ENCODE results near the gene CCL1. TPM values are rescaled to one million over a fixed set of nuclear protein-coding genes. Genes with fewer than 3 reads are reported as not detected.

The CCL1 gene
- total RNA-seq, 1 donor from 2014 or later = not detected

- H3K4me1 Mint-ChIP-seq (ENCODE audit: low read depth, unreplicated experiment) = no peaks in the 10 kb centered on the region
- DNase-seq (ENCODE audit: low read depth) (no peak), FAIRE-seq (no peak)
- no peaks in the 10 kb centered on the region for H3K9me3 Mint-ChIP-seq (ENCODE audit: unreplicated experiment)
- no peaks in the 10 kb centered on the region for H3K36me3 ChIP-seq (ENCODE audit: insufficient read depth, low read length)
- no peak overlapping the region for H3K4me2 ChIP-seq (ENCODE audit: low read length)
- no peaks in the 10 kb centered on the region for H3K36me3 Mint-ChIP-seq (ENCODE audit: low read depth, unreplicated experiment)
- no peak overlapping the region for H3K9ac ChIP-seq (ENCODE audit: low read length)
- no peaks in the 10 kb centered on the region for H4K20me1 ChIP-seq (ENCODE audit: insufficient read depth, low read length)
- no peaks in the 10 kb centered on the region for H3K4me1 ChIP-seq (ENCODE audit: insufficient read depth, low read length)
- H3K4me3 ChIP-seq (ENCODE audit: insufficient read depth, low read depth, low read length) = no peak overlapping the region
- TF ChIP-seq EZH2 (IDR thresholded peaks at IDR 0.05; ENCODE audit: insufficient read depth, low read length) (no peak), CTCF (IDR thresholded peaks at IDR 0.05; ENCODE audit: insufficient read depth, low read depth, low read length) (no peak)
- H3K27me3 ChIP-seq (ENCODE audit: insufficient read depth, low read length) = peaks cover 6% of the 10 kb centered on the region
- H3K79me2 ChIP-seq (ENCODE audit: insufficient read depth, low read length) = no peaks in the 10 kb centered on the region
- no peaks in the 10 kb centered on the region for H3K9me3 ChIP-seq (ENCODE audit: insufficient read depth, low read depth, low read length)
- H3K27me3 Mint-ChIP-seq (ENCODE audit: low read depth, unreplicated experiment) = peaks cover 17% of the 10 kb centered on the region
- no peak overlapping the region for H2AFZ ChIP-seq (ENCODE audit: low read depth, low read length)
- H3K27ac Mint-ChIP-seq (ENCODE audit: unreplicated experiment) = no peak overlapping the region
- H3K27ac ChIP-seq (ENCODE audit: low read depth, low read length) = no peak overlapping the region
- H3K4me3 Mint-ChIP-seq (ENCODE audit: unreplicated experiment) = no peak overlapping the region
These were observed 49.9 kb downstream of the CCL1 start for GRCh38 chr17:34313164-34313563.

- Histone ChIP-seq H3K4me2 (ENCODE audit: low read length) (no peak overlapping the region), H3K4me3 (ENCODE audit: insufficient read depth, low read depth, low read length) (no peak overlapping the region), H3K4me1 (ENCODE audit: insufficient read depth, low read length) (no peaks in the 10 kb centered on the region), H3K79me2 (ENCODE audit: insufficient read depth, low read length) (no peaks in the 10 kb centered on the region), H3K27me3 (ENCODE audit: insufficient read depth, low read length) (peaks cover 6% of the 10 kb centered on the region), H2AFZ (ENCODE audit: low read depth, low read length) (no peak overlapping the region), H3K36me3 (ENCODE audit: insufficient read depth, low read length) (no peaks in the 10 kb centered on the region), H3K27ac (ENCODE audit: low read depth, low read length) (no peak overlapping the region), H3K9ac (ENCODE audit: low read length) (no peak overlapping the region), H3K9me3 (ENCODE audit: insufficient read depth, low read depth, low read length) (no peaks in the 10 kb centered on the region), H4K20me1 (ENCODE audit: insufficient read depth, low read length) (no peaks in the 10 kb centered on the region)
- TF ChIP-seq CTCF (IDR thresholded peaks at IDR 0.05; ENCODE audit: insufficient read depth, low read depth, low read length) (no peak), EZH2 (IDR thresholded peaks at IDR 0.05; ENCODE audit: insufficient read depth, low read length) (no peak)
- peaks cover 20% of the 10 kb centered on the region for H3K27me3 Mint-ChIP-seq (ENCODE audit: low read depth, unreplicated experiment)
- H3K4me1 Mint-ChIP-seq (ENCODE audit: low read depth, unreplicated experiment) = no peaks in the 10 kb centered on the region
- DNase-seq (ENCODE audit: low read depth) = peak; percentile 46
- no peaks in the 10 kb centered on the region for H3K36me3 Mint-ChIP-seq (ENCODE audit: low read depth, unreplicated experiment)
- FAIRE-seq = no peak
- H3K9me3 Mint-ChIP-seq (ENCODE audit: unreplicated experiment) = no peaks in the 10 kb centered on the region
- H3K4me3 Mint-ChIP-seq (ENCODE audit: unreplicated experiment) = no peak overlapping the region
- no peak overlapping the region for H3K27ac Mint-ChIP-seq (ENCODE audit: unreplicated experiment)
These were observed 51.0 kb downstream of the CCL1 start for GRCh38 chr17:34312080-34312479.

GRCh38 chr17:34311291-34311690 lies 51.7 kb downstream of the CCL1 start:
- no peaks in the 10 kb centered on the region for H3K36me3 Mint-ChIP-seq (ENCODE audit: low read depth, unreplicated experiment)
- Histone ChIP-seq H4K20me1 (ENCODE audit: insufficient read depth, low read length) (no peaks in the 10 kb centered on the region), H3K27me3 (ENCODE audit: insufficient read depth, low read length) (peaks cover 6% of the 10 kb centered on the region), H3K4me1 (ENCODE audit: insufficient read depth, low read length) (peaks cover 1% of the 10 kb centered on the region), H3K9me3 (ENCODE audit: insufficient read depth, low read depth, low read length) (no peaks in the 10 kb centered on the region), H3K79me2 (ENCODE audit: insufficient read depth, low read length) (no peaks in the 10 kb centered on the region), H2AFZ (ENCODE audit: low read depth, low read length) (no peak overlapping the region), H3K4me2 (ENCODE audit: low read length) (no peak overlapping the region), H3K9ac (ENCODE audit: low read length) (no peak overlapping the region), H3K4me3 (ENCODE audit: insufficient read depth, low read depth, low read length) (no peak overlapping the region), H3K36me3 (ENCODE audit: insufficient read depth, low read length) (no peaks in the 10 kb centered on the region), H3K27ac (ENCODE audit: low read depth, low read length) (no peak overlapping the region)
- H3K27ac Mint-ChIP-seq (ENCODE audit: unreplicated experiment) = no peak overlapping the region
- H3K9me3 Mint-ChIP-seq (ENCODE audit: unreplicated experiment) = no peaks in the 10 kb centered on the region
- H3K4me3 Mint-ChIP-seq (ENCODE audit: unreplicated experiment) = no peak overlapping the region
- FAIRE-seq (no peak), DNase-seq (ENCODE audit: low read depth) (no peak)
- no peaks in the 10 kb centered on the region for H3K4me1 Mint-ChIP-seq (ENCODE audit: low read depth, unreplicated experiment)
- TF ChIP-seq CTCF (IDR thresholded peaks at IDR 0.05; ENCODE audit: insufficient read depth, low read depth, low read length) (no peak), EZH2 (IDR thresholded peaks at IDR 0.05; ENCODE audit: insufficient read depth, low read length) (no peak)
- H3K27me3 Mint-ChIP-seq (ENCODE audit: low read depth, unreplicated experiment) = peaks cover 20% of the 10 kb centered on the region

Other genes starting within 250 kb of the CCL1 start
- gene CCL2, start 107.9 kb downstream of the CCL1 start, total RNA-seq = 44.1 and 54.2 TPM in 2 replicates
- gene CCL7, start 93.0 kb downstream of the CCL1 start, total RNA-seq = not detected in 2 replicates
- gene CCL11, start 77.5 kb downstream of the CCL1 start, total RNA-seq = 0.26 TPM in 1 of 2 replicates, not detected in the other
- gene CCL8, start 43.8 kb downstream of the CCL1 start, total RNA-seq = not detected in 2 replicates
- gene CCL13, start 6.8 kb downstream of the CCL1 start, total RNA-seq = not detected in 2 replicates
- 0.18 and 0.26 TPM in 2 replicates for gene TMEM132E, start 216.3 kb upstream of the CCL1 start, total RNA-seq

All from astrocyte (in vitro differentiated cells and primary cell).